AG04450 (cell line): Measurements from ENCODE around the gene CCDC88A. TPM values are rescaled to one million over a fixed set of nuclear protein-coding genes. Genes with fewer than 3 reads are reported as not detected.
A peak's percentile ranks its signal among the peaks of the same experiment; 100 is the strongest.
"Not testable (repeated sequence)": the region's sequence is repeated elsewhere in the genome, so short reads cannot be mapped to it uniquely, and the experiment has no call there.

Source experiments
- CTCF ChIA-PET: fragments of 300-600, 350-600 bp; formaldehyde crosslinking; extraction: SDS; loops from one replicate; lab custom pipeline; 2022; ENCODE audit warnings: antibody characterized with exemption, inconsistent platforms; lab: Charles Lee
- POLR2A ChIA-PET: fragments of 350-600 bp; formaldehyde crosslinking; extraction: SDS; loops from one replicate; lab custom pipeline; 2021; ENCODE audit warnings: antibody characterized with exemption, inconsistent platforms; lab: Yijun Ruan, JAX
- DNase-seq: peaks from one replicate; pipeline ENCODE4 v3.0.0-alpha.2; 2011; ENCODE audit warnings: low read depth, low spot score
- H3K27ac ChIP-seq: one replicate; pipeline ENCODE4 v1.5.1; 2012; ENCODE audit warnings: low read depth, low read length, control low read depth
- H3K27me3 ChIP-seq: one replicate; pipeline ENCODE4 v1.6.0; 2012; ENCODE audit warnings: low read length; ENCODE audit not compliant: control insufficient read depth, insufficient read depth
- H3K4me3 ChIP-seq: 2 replicates; pipeline ENCODE4 v1.5.1; 2011; ENCODE audit warnings: mild to moderate bottlenecking, low read depth, low read length, control low read depth
- H3K9me3 ChIP-seq: 2 replicates; pipeline ENCODE4 v1.5.1; 2012; ENCODE audit warnings: low read length; ENCODE audit not compliant: control insufficient read depth, insufficient read depth
- CTCF ChIP-seq: IDR thresholded peaks from 2 replicates; pipeline ENCODE4 v1.5.1; 2011; ENCODE audit warnings: low read depth, low read length, control low read depth, inconsistent platforms
- polyA plus RNA-seq: library from polyadenylated mRNA; depleted of rRNA; stranded (reverse); fragments of >200 nt; gene quantifications from 2 replicates; pipeline ENCODE4 v1.2.3, GENCODE V29; 2011

Gene CCDC88A
- polyA plus RNA-seq, 1 experiment = 44.7 TPM

- H3K27ac ChIP-seq, POLR2A ChIA-PET, H3K9me3 ChIP-seq, H3K4me3 ChIP-seq, H3K27me3 ChIP-seq, CTCF ChIA-PET, DNase-seq: not testable (repeated sequence)
Observed at GRCh38 chr2:55279214-55279835, 140.3 kb downstream of the CCDC88A start.

- Histone ChIP-seq H3K27ac (no peak overlapping the region), H3K9me3 (no peaks in the 10 kb centered on the region; the same call in 1 of the 2 replicates), H3K4me3 (no peak overlapping the region), H3K27me3 (no peaks in the 10 kb centered on the region)
- ChIA-PET POLR2A (no interaction called here), CTCF (no interaction called here)
- no peak for TF ChIP-seq CTCF
- DNase-seq = no peak
Observed at GRCh38 chr2:55277310-55277709, 142.3 kb downstream of the CCDC88A start.

GRCh38 chr2:55274346-55274745, 145.3 kb downstream of the CCDC88A start:
- H3K4me3 ChIP-seq, POLR2A ChIA-PET, H3K27ac ChIP-seq, H3K27me3 ChIP-seq, CTCF ChIA-PET, H3K9me3 ChIP-seq, DNase-seq: not testable (repeated sequence)

GRCh38 chr2:55269645-55269990, 150.0 kb downstream of the CCDC88A start:
- CTCF ChIA-PET = no interaction called here
- POLR2A ChIA-PET = interaction anchor here (0.9 kb wide), 1 partner anchor 219 kb away, joined by 4 read pairs; the partner anchor contains the start of gene RTN4
- no peaks in the 10 kb centered on the region for H3K27me3 ChIP-seq
- no peaks in the 10 kb centered on the region for H3K9me3 ChIP-seq
- H3K4me3 ChIP-seq = peak overlapping the region; percentile 93
- TF ChIP-seq CTCF = no peak
- DNase-seq = no peak
- no peak overlapping the region for H3K27ac ChIP-seq

GRCh38 chr2:55268907-55269644, 150.6 kb downstream of the CCDC88A start, which contains the start of gene MTIF2:
Gene MTIF2 (minus strand): TSS chr2:55269231. CDS start chr2:55263858, 5,373 bp downstream.
- Histone ChIP-seq H3K9me3 (no peaks in the 10 kb centered on the region), H3K27me3 (no peaks in the 10 kb centered on the region), H3K27ac (peak within 1 kb of the TSS; percentile 57), H3K4me3 (peak within 1 kb of the TSS; percentile 93)
- CTCF ChIA-PET = no interaction called here
- peak; percentile 77 for DNase-seq
- TF ChIP-seq CTCF = no peak
- POLR2A ChIA-PET = interaction anchor here (0.9 kb wide), 1 partner anchor 218 kb away, joined by 4 read pairs; the partner anchor contains the start of gene RTN4
